Astrocyte of the hippocampus (primary cell): ENCODE measurements around the gene ADTRP.

Source experiments
- DNase-seq: peaks from one replicate; pipeline ENCODE4 v3.0.0; 2011; ENCODE audit warnings: low read depth, low spot score

ADTRP gene

DNA sequence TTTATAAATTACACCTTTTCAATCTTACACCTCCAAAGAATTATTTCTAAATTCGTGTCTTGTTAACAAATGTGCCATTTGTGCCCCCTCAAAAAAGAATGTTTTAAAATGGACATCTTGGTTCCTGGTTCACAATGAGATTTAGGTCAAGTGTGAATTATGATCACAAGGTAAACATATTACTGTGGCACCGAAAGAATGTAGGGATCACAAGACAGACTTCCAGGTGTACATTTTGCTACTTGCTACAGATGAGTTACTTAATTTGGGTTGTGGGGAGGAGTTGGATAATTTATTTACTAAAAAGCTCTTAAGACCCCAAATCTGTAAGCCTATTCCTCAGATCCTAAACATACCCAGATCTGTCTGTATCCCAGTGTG lies 25.0 kb upstream of the ADTRP start:
- no peak for DNase-seq

DNA sequence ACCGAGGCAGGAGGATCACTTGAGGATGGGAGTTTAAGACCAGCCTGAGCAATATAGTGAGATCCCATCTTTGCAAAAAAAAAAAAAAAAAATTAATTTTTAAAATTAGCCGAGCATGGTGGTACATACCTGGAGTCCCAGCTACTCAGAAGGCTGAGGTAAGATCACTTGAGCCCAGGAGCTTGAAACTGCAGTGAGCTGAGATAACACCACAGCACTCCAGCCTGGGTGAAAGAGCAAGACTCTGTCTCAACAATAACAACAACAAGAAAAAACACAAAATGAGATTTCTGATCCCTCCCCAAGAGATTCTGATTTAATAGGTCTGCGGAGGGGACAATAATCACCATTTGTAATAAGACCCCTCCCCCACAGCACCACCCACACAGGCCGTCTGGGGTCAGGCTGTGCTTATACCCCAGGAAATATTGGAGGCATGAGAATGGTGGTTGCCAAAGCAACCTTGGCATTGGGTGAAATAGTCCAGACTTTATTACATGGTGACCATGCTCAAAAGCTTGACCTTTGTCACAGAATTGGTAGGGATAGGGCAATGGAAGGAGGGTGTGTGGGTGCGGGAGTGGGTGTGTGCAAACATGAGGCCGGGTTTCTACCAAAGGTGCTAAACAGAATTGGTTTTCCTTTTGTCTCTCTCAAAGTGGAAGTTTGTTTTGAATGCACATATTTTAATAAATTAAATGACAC lies 24.4 kb upstream of the ADTRP start:
- DNase-seq = no peak

- peak; percentile 37 for DNase-seq
These were observed 21.9 kb upstream of the ADTRP start for GRCh38 chr6:11800531-11800930.

GRCh38 chr6:11798538-11798937 lies 19.9 kb upstream of the ADTRP start:
- DNase-seq = no peak

DNA sequence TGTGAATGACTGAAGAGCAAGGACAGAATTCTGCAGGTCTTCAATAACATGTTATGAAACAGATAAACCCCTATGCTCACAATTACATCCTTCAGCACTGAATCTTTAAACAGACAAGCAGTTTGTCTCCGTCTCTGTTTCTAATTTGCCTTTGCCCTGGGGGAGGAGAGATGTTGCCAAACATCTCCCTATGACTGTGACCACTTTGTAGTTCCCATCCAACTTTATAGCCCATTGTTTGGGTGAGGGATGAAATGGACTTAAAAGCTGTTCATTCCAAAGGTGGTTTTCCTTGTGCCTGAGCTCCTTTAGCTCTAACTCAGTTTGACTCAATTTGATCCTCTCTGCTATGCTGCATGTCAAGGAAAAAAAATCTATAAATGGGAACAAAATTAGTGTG lies 19.5 kb upstream of the ADTRP start:
- DNase-seq = no peak

- DNase-seq = no peak
These were observed 18.2 kb upstream of the ADTRP start for GRCh38 chr6:11796829-11797228.

DNA sequence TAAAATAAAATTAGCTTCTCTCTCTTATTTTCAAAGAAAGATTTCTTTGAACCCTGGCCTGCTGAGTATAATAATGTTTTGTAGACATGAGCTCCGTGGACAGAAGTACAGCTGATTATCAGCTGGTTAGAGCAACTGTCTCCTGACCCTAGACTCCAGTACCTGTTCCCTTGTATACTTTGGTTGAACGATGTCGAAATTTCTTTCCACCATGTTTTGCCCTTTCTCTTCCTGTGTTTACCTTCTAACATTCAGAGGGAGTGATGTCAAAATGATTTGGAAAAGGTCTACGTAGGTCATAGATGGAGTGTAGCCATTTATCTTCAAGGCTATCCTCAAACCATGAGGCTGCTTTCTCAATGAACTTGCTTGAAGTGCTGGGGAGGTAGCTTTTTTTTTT lies 16.8 kb upstream of the ADTRP start:
- no peak for DNase-seq

DNA sequence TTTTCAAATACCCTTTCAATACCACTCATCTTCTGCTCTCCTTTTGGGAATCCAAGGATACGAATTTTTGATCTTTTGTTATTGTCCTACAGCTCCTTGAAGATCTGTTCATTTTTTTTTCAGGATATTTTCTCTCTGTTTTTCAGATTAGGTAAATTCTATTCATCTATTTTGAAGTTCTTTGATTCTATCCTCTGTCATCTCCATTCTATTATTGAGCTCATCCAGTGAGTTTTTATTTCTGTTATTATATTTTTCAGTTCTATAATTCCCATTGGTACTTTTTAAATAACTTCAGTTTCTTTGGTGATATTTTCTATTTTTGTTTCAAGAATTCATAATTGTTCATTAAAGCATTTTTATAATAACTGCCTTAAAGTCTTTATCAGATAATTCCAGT lies 14.7 kb upstream of the ADTRP start:
- no peak for DNase-seq

DNA sequence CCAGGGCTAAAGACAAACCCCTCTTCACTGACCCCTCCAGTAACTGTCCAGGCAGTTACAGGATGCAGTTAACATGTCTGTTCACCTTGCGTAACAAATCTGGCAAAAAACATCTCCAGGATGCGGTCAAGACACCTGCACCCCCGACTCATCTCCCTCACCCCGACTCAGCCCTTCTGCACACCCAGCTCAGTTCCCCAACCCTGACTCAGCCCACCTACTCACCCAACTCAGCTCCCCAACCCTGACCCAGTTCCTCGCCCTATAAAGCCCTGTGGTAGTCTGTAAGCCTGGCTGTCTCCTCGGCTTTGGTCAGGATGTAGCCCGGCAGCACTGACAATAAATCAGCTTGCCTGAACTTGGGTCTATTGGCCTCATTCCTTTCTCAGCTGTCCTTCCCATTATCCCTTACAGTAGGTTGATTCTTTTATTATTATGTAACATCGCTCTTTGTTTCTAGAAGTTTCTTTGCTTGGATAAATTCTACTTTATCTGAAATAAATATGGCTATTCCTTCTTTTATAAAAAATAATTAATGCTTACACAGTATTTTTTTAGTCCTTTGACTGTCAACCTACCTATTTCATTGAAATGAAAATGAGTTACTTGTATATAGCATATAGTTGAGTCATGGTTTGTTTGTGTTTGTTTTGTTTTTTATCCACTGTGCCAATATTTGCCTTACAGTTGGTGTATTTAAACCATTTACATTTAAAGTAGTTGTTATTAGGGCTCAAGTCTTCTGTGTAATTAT lies 12.9 kb upstream of the ADTRP start:
- DNase-seq = no peak

GRCh38 chr6:11789744-11790143 lies 11.1 kb upstream of the ADTRP start:
- DNase-seq = no peak

- DNase-seq = no peak
These were observed 9.4 kb upstream of the ADTRP start for GRCh38 chr6:11788043-11788442.

- DNase-seq = no peak
These were observed 7.4 kb upstream of the ADTRP start for GRCh38 chr6:11785774-11786579.

DNA sequence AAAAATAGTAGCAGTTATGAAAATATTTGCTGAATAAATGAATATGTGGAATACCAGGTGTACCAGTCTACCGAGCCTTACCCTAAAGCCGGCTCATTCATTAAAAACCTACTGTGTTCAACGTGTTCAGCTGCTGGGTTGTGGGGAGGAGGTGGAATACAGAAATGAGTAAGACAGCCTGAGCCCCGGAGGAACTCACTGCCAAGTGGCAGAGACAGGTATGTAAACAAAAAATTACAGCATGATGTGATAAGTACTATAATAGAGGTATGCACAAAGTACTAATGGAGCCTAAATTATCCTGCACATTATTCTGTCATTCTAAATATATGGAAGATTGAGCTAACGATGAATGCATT lies 6.8 kb upstream of the ADTRP start:
- DNase-seq = no peak

- no peak for DNase-seq
These were observed 5.7 kb upstream of the ADTRP start for GRCh38 chr6:11784341-11784740.

- DNase-seq = no peak
These were observed 5.0 kb upstream of the ADTRP start for GRCh38 chr6:11783524-11784064.

- no peak for DNase-seq
These were observed 3.9 kb upstream of the ADTRP start for GRCh38 chr6:11782524-11782923.

DNA sequence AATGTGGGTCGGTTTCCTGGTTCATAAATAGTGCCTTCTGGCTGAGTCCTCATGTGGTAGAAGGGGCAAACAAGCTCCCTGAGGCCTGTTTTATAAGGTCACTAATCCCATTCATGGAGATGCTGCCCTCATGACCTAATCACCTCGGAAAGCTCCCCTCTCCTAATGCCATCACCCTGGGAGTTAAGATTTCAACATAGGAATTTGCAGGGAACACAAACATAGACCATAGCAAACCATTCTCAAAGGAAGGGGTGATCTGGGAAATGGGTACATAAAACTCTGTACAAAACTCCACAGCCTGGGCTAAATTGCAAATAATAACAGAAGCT lies 1.5 kb upstream of the ADTRP start:
- DNase-seq = no peak

DNA sequence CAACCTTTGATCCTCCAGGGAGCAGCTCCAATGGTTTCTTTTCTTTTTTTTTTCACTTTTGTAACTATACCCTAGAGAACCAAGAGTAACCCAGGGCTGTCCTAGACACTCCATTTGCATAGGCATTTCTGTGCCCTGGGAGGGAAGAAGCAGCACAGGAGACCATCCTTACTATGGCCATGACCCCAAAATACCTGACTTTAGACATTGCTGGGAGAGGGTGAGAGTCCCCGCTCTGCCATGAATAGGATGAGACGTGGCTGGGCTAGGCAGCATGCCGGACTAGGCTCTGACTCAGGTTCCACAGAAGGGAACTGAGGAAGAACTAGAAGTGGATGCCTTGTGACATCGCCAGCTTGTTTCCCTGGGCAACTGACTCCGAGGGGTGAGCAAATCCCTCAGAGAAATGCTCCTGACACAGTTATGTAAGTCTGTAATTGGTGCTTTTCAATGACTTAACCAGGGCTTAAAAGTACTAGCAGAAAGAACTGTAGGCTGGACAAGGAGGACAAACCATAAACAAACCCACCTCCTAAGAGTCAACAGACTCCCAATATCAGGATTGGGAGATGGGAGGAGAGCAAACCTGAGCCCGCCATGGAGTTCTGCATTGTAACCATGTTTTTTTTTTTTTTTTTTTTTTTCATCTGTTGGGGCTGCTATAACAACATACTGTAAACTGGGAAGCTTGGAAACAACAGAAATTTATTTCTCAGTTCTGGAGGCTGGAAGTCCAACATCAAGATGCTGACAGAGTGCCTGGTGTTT lies 910 bp upstream of the ADTRP start:
- DNase-seq = peak; percentile 45

DNA sequence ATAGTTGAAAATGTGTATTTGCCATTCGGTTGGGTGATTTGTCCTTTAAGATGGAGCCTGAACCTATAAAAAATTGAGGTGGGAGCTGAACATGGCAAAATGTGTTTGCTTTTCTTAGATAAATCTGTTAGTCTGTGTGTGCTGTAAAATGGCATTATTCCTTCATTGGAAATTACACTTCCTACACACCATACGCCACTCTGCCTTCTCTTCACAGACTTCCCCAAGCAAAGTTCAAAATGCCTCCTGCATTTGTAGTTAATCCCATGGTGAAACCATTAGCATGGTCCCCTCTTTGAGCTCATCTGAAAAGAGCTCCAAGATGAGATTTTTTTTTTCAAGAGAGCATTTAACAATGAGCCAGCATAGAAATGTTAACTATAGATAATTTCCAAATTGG lies 567 bp downstream of the ADTRP start:
- no peak for DNase-seq

DNA sequence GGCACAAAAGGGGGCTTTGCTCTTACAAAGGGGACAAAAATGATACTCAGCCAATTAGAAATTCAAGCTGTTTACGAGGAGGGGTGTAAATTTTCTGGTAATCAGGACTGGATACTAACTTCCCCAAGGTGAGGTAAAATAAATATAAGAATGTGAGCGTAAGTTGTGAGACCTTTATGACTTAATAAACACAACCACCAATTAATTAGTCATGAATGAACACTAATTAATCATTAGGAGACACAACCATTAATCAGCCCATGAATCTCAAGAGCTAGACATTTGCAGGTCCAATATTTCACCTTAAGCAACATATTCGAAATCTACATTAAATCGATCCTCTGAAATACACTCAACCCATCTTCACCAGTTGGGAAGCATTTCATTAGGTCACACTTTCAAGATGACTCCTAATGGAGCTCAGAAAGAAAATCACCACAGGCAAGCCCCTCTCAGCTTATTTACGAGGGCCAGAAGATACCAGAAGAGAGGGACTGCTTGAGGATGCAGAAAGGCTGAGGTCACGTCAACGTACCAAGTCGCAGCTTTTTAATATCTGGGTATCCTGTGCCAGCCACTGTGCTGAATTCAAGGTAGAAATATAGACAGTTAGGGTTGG lies 2.7 kb downstream of the ADTRP start:
- DNase-seq = no peak

DNA sequence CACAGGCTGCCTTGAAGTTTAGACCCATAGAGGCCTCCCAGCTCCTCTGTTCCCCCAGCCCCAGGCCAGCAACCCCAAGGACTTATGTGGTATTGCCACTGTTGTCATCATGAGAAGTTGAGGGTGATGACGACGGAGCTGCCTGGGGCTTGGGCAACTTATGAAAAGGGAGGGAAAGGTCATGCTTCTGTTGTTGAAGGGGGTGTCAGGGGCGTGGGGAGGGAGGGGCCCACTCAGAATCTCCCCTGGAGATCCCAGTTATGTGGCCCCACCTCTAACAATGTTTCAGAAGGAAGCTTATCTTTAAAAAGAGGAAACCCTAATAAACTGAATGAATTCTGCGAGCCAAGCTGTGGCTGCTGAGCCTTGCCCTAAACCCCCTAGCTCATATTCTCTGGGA lies 4.2 kb downstream of the ADTRP start:
- no peak for DNase-seq
